ENCODE measurements around the gene KLHL6. TPM values are rescaled to one million over a fixed set of nuclear protein-coding genes. Genes with fewer than 3 reads are reported as not detected.

Gene KLHL6
- total RNA-seq, 1 experiment from 2014 or later = 0.03 TPM

GRCh38 chr3:183578179-183578578 lies 22.7 kb upstream of the KLHL6 start:
- no peak overlapping the region for H3K4me3 ChIP-seq (ENCODE audit: low read depth in 2 of 2, low read length in 2 of 2)
- intact Hi-C loops (cut with micrococcal nuclease; ENCODE audit: unreplicated experiment) = no loop called here
- CTCF ChIA-PET = no interaction called here

GRCh38 chr3:183577346-183577745 lies 21.8 kb upstream of the KLHL6 start:
- TF ChIP-seq, protein P1, sequence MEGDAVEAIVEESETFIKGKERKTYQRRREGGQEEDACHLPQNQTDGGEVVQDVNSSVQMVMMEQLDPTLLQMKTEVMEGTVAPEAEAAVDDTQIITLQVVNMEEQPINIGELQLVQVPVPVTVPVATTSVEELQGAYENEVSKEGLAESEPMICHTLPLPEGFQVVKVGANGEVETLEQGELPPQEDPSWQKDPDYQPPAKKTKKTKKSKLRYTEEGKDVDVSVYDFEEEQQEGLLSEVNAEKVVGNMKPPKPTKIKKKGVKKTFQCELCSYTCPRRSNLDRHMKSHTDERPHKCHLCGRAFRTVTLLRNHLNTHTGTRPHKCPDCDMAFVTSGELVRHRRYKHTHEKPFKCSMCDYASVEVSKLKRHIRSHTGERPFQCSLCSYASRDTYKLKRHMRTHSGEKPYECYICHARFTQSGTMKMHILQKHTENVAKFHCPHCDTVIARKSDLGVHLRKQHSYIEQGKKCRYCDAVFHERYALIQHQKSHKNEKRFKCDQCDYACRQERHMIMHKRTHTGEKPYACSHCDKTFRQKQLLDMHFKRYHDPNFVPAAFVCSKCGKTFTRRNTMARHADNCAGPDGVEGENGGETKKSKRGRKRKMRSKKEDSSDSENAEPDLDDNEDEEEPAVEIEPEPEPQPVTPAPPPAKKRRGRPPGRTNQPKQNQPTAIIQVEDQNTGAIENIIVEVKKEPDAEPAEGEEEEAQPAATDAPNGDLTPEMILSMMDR (IDR thresholded peaks at IDR 0.05) = no peak
- TF ChIP-seq SIN3A (IDR thresholded peaks at IDR 0.05; ENCODE audit: borderline replicate concordance, insufficient read depth, low read depth, low read length) (no peak), POLR2AphosphoS5 (IDR thresholded peaks at IDR 0.05; ENCODE audit: low read depth, low read length) (no peak), TCF7L2 (IDR thresholded peaks at IDR 0.05; ENCODE audit: low read depth, low read length) (no peak)
- TF ChIP-seq, protein P2, sequence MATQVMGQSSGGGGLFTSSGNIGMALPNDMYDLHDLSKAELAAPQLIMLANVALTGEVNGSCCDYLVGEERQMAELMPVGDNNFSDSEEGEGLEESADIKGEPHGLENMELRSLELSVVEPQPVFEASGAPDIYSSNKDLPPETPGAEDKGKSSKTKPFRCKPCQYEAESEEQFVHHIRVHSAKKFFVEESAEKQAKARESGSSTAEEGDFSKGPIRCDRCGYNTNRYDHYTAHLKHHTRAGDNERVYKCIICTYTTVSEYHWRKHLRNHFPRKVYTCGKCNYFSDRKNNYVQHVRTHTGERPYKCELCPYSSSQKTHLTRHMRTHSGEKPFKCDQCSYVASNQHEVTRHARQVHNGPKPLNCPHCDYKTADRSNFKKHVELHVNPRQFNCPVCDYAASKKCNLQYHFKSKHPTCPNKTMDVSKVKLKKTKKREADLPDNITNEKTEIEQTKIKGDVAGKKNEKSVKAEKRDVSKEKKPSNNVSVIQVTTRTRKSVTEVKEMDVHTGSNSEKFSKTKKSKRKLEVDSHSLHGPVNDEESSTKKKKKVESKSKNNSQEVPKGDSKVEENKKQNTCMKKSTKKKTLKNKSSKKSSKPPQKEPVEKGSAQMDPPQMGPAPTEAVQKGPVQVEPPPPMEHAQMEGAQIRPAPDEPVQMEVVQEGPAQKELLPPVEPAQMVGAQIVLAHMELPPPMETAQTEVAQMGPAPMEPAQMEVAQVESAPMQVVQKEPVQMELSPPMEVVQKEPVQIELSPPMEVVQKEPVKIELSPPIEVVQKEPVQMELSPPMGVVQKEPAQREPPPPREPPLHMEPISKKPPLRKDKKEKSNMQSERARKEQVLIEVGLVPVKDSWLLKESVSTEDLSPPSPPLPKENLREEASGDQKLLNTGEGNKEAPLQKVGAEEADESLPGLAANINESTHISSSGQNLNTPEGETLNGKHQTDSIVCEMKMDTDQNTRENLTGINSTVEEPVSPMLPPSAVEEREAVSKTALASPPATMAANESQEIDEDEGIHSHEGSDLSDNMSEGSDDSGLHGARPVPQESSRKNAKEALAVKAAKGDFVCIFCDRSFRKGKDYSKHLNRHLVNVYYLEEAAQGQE (IDR thresholded peaks at IDR 0.05; ENCODE audit: insufficient read depth in 1 of 2, low read depth in 2 of 2, low read length in 1 of 2) = no peak
- ChIA-PET CTCF (no interaction called here), POLR2A (no interaction called here)
- peaks cover 23% of the 10 kb centered on the region for H3K27me3 ChIP-seq (ENCODE audit: control insufficient read depth, insufficient read depth, low read length)
- intact Hi-C loops (cut with micrococcal nuclease; ENCODE audit: unreplicated experiment) (no loop called here), in situ Hi-C loops (cut with HindIII; ENCODE audit: low pct_unique_long_range_greater_than_20kb, low sequenced_read_pairs) (no loop called here)
- no peaks in the 10 kb centered on the region for H3K36me3 ChIP-seq (ENCODE audit: control insufficient read depth, insufficient read depth, low read length)
- BruUV-seq (replicated peaks) = no TSS peak
- no peaks in the 10 kb centered on the region for H3K4me1 ChIP-seq (ENCODE audit: control insufficient read depth, insufficient read depth, low read length)
- no peak for DNase-seq (ENCODE audit: low read depth, low spot score)
- no peaks in the 10 kb centered on the region for H3K9me3 ChIP-seq (ENCODE audit: control insufficient read depth, insufficient read depth, low read depth, low read length)
- no peak overlapping the region for H3K4me3 ChIP-seq (ENCODE audit: low read depth in 2 of 2, low read length in 2 of 2)
- H3K27ac ChIP-seq (ENCODE audit: low read length) = no peak overlapping the region
- ATAC-seq = no peak

More at GRCh38 chr3:183578179-183578578, 22.7 kb upstream of the KLHL6 start:
- ATAC-seq = peak; percentile 59; the same call in 1 of the 2 replicates
- no TSS peak for BruUV-seq (replicated peaks)
- no peak overlapping the region for H3K27ac ChIP-seq (ENCODE audit: low read length)
- H3K4me1 ChIP-seq (ENCODE audit: control insufficient read depth, insufficient read depth, low read length) = no peaks in the 10 kb centered on the region
- no peaks in the 10 kb centered on the region for H3K9me3 ChIP-seq (ENCODE audit: control insufficient read depth, insufficient read depth, low read depth, low read length)
- H3K27me3 ChIP-seq (ENCODE audit: control insufficient read depth, insufficient read depth, low read length) = peaks cover 21% of the 10 kb centered on the region
- no peaks in the 10 kb centered on the region for H3K36me3 ChIP-seq (ENCODE audit: control insufficient read depth, insufficient read depth, low read length)
- DNase-seq (ENCODE audit: low read depth, low spot score) = no peak
- TF ChIP-seq POLR2AphosphoS5 (IDR thresholded peaks at IDR 0.05; ENCODE audit: low read depth, low read length) (no peak), SIN3A (IDR thresholded peaks at IDR 0.05; ENCODE audit: borderline replicate concordance, insufficient read depth, low read depth, low read length) (no peak), TCF7L2 (IDR thresholded peaks at IDR 0.05; ENCODE audit: low read depth, low read length) (no peak)
- TF ChIP-seq, protein P2 (IDR thresholded peaks at IDR 0.05; ENCODE audit: insufficient read depth in 1 of 2, low read depth in 2 of 2, low read length in 1 of 2) = no peak
- TF ChIP-seq, protein P1 (IDR thresholded peaks at IDR 0.05) = no peak
- in situ Hi-C loops (cut with HindIII; ENCODE audit: low pct_unique_long_range_greater_than_20kb, low sequenced_read_pairs) = no loop called here
- POLR2A ChIA-PET = no interaction called here
